H9 (cell line): ENCODE results near the gene CDADC1. TPM values are rescaled to one million over a fixed set of nuclear protein-coding genes. Genes with fewer than 3 reads are reported as not detected.

ENCODE experiments used
- DNase-seq: peaks from one replicate; pipeline ENCODE4 v3.0.0-alpha.2; 2017
- H2AFZ ChIP-seq: one replicate; pipeline ENCODE4 v1.6.1; 2013; ENCODE audit warnings: mild to moderate bottlenecking, low read length, control low read depth, moderate library complexity
- H2AK5ac ChIP-seq: 2 replicates; pipeline ENCODE4 v1.6.1; 2013; ENCODE audit warnings: low read length, control low read depth, mixed read lengths; ENCODE audit not compliant: insufficient read length
- H2BK120ac ChIP-seq: one replicate; pipeline ENCODE4 v1.6.1; 2013; ENCODE audit warnings: low read depth, mild to moderate bottlenecking, low read length, control low read depth, inconsistent platforms; ENCODE audit not compliant: poor library complexity, severe bottlenecking
- H2BK12ac ChIP-seq: 2 replicates; pipeline ENCODE4 v1.6.1; 2013; ENCODE audit warnings: low read length, control low read depth, mixed read lengths, low read depth; ENCODE audit not compliant: insufficient read length
- H2BK15ac ChIP-seq: 2 replicates; pipeline ENCODE4 v1.6.1; 2013; ENCODE audit warnings: low read depth, low read length, control low read depth
- H2BK20ac ChIP-seq: one replicate; pipeline ENCODE4 v1.6.1; 2013; ENCODE audit warnings: low read depth, mild to moderate bottlenecking, low read length, control low read depth, inconsistent platforms; ENCODE audit not compliant: poor library complexity, severe bottlenecking
- H2BK5ac ChIP-seq: 2 replicates; pipeline ENCODE4 v1.6.1; 2013; ENCODE audit warnings: low read length, control low read depth, mixed read lengths; ENCODE audit not compliant: insufficient read length
- H3K14ac ChIP-seq: 2 replicates; pipeline ENCODE4 v1.6.1; 2013; ENCODE audit warnings: low read length, control low read depth; ENCODE audit not compliant: insufficient read depth
- H3K18ac ChIP-seq: 2 replicates; pipeline ENCODE4 v1.6.1; 2013; ENCODE audit warnings: low read depth, mild to moderate bottlenecking, mixed read lengths, low read length, control low read depth; ENCODE audit not compliant: insufficient read length
- H3K23ac ChIP-seq: 2 replicates; pipeline ENCODE4 v1.6.1; 2013; ENCODE audit warnings: low read length, control low read depth, mixed read lengths, low read depth; ENCODE audit not compliant: insufficient read length
- H3K23me2 ChIP-seq: 2 replicates; pipeline ENCODE4 v1.6.1; 2013; ENCODE audit warnings: low read depth, mild to moderate bottlenecking, mixed read lengths, low read length, control low read depth; ENCODE audit not compliant: insufficient read length, poor library complexity, severe bottlenecking
- H3K27ac ChIP-seq: 2 replicates; pipeline ENCODE4 v1.5.1; 2013; ENCODE audit warnings: low read length, control low read depth, mixed read lengths, low read depth; ENCODE audit not compliant: insufficient read length
- H3K27me3 ChIP-seq: 2 replicates; pipeline ENCODE4 v1.6.1; 2013; ENCODE audit warnings: low read length, control low read depth, inconsistent platforms; ENCODE audit not compliant: insufficient read depth
- H3K4ac ChIP-seq: 2 replicates; pipeline ENCODE4 v1.6.1; 2013; ENCODE audit warnings: low read depth, mild to moderate bottlenecking, control low read depth, inconsistent platforms, low read length, moderate library complexity
- H3K4me1 ChIP-seq: 2 replicates; pipeline ENCODE4 v1.6.1; 2013; ENCODE audit warnings: low read length, control low read depth, inconsistent platforms; ENCODE audit not compliant: insufficient read depth
- H3K4me2 ChIP-seq: 2 replicates; pipeline ENCODE4 v1.6.1; 2013; ENCODE audit warnings: low read length, control low read depth, mixed read lengths; ENCODE audit not compliant: insufficient read length, insufficient read depth
- H3K56ac ChIP-seq: 2 replicates; pipeline ENCODE4 v1.6.1; 2013; ENCODE audit warnings: low read depth, mild to moderate bottlenecking, mixed read lengths, low read length, control low read depth; ENCODE audit not compliant: insufficient read length
- H3K79me1 ChIP-seq: 2 replicates; pipeline ENCODE4 v1.6.1; 2013; ENCODE audit warnings: low read depth, mild to moderate bottlenecking, moderate library complexity, low read length, control low read depth, inconsistent platforms; ENCODE audit not compliant: insufficient read depth, poor library complexity, severe bottlenecking
- H3K79me2 ChIP-seq: 2 replicates; pipeline ENCODE4 v1.6.1; 2013; ENCODE audit warnings: low read length, control low read depth, inconsistent platforms; ENCODE audit not compliant: insufficient read depth
- H3K9ac ChIP-seq: 2 replicates; pipeline ENCODE4 v1.6.1; 2013; ENCODE audit warnings: low read length, control low read depth, mixed read lengths; ENCODE audit not compliant: insufficient read length; ENCODE audit errors: extremely low read depth
- H3K9me3 ChIP-seq: one replicate; pipeline ENCODE4 v1.6.1; 2013; ENCODE audit warnings: low read depth, low read length, inconsistent platforms; ENCODE audit not compliant: control insufficient read depth
- H3T11ph ChIP-seq: one replicate; pipeline ENCODE4 v1.6.1; 2013; ENCODE audit warnings: mild to moderate bottlenecking, low read length, control low read depth, inconsistent platforms
- H4K20me1 ChIP-seq: one replicate; pipeline ENCODE4 v1.6.1; 2013; ENCODE audit not compliant: control insufficient read depth, insufficient read length, insufficient read depth
- H4K5ac ChIP-seq: 2 replicates; pipeline ENCODE4 v1.6.1; 2013; ENCODE audit warnings: low read depth, mild to moderate bottlenecking, mixed read lengths, low read length, control low read depth; ENCODE audit not compliant: insufficient read length
- H4K8ac ChIP-seq: replicated peaks from 2 replicates; pipeline ENCODE4 v1.6.1; 2013; ENCODE audit warnings: low read length, control low read depth, mixed read lengths, low read depth; ENCODE audit not compliant: insufficient read length
- H4K91ac ChIP-seq: 2 replicates; pipeline ENCODE4 v1.6.1; 2013; ENCODE audit warnings: low read depth, mild to moderate bottlenecking, moderate library complexity, mixed read lengths, low read length, control low read depth; ENCODE audit not compliant: insufficient read length
- H3K27ac Mint-ChIP-seq, 3 experiments: 2 replicates in 2 of 3; 3 replicates in 1 of 3; pipeline ENCODE4 v1.8.0; 2020 to 2021; ENCODE audit warnings: mixed read lengths in 3 of 3, mild to moderate bottlenecking in 1 of 3, moderate library complexity in 1 of 3
- H3K27me3 Mint-ChIP-seq: 2 replicates; pipeline ENCODE4 v1.8.0; 2021; ENCODE audit warnings: low read depth, mild to moderate bottlenecking, moderate library complexity, mixed read lengths
- H3K36me3 Mint-ChIP-seq, 3 experiments: 2 replicates in 2 of 3; 3 replicates in 1 of 3; pipeline ENCODE4 v1.8.0; 2020 to 2021; ENCODE audit warnings: low read depth in 3 of 3, mixed read lengths in 3 of 3; ENCODE audit not compliant: insufficient read depth in 1 of 3
- H3K4me1 Mint-ChIP-seq, 2 experiments: 2 replicates each; pipeline ENCODE4 v1.8.0; 2020; ENCODE audit warnings: mixed read lengths in 2 of 2
- H3K4me3 Mint-ChIP-seq, 2 experiments: 2 replicates in 1 of 2; 3 replicates in 1 of 2; pipeline ENCODE4 v1.8.0; 2020 to 2021; ENCODE audit warnings: mild to moderate bottlenecking in 2 of 2, mixed read lengths in 2 of 2, moderate library complexity in 1 of 2
- H3K9me3 Mint-ChIP-seq, 2 experiments: 2 replicates in 1 of 2; 3 replicates in 1 of 2; pipeline ENCODE4 v1.8.0; 2020; ENCODE audit warnings: mild to moderate bottlenecking in 2 of 2, mixed read lengths in 2 of 2, moderate library complexity in 1 of 2
- WGBS: extraction: QIAGEN DNeasy Blood & Tissue Kit; methylation state at CpG from one replicate; pipeline ENCODE4 v1.1.7; 2013; ENCODE audit warnings: missing lambda C conversion rate, low lambda C conversion rate, mixed read lengths; ENCODE audit not compliant: insufficient read length; ENCODE audit errors: extremely low coverage; 5-methylcytosine and 5-hydroxymethylcytosine counted together
- total RNA-seq: library from RNA; stranded (reverse); gene quantifications from 2 replicates; pipeline ENCODE4 v1.2.1, GENCODE V29; 2021
- TF ChIP-seq, protein P1 (sequence below): fragments of 200-600 bp; sonication (generic); conservative IDR thresholded peaks from 3 replicates; pipeline ENCODE4 v1.8.0; 2021; ENCODE audit warnings: antibody characterized with exemption, mild to moderate bottlenecking

CDADC1 gene
- total RNA-seq, 1 experiment from 2014 or later = 4.9 TPM

GRCh38 chr13:49319951-49320350 lies 72.2 kb downstream of the CDADC1 start:
- Histone ChIP-seq H3K56ac (no peak overlapping the region), H2AFZ (no peak overlapping the region), H3K23me2 (no peaks in the 10 kb centered on the region), H3T11ph (no peak overlapping the region), H3K14ac (no peak overlapping the region), H3K9me3 (no peaks in the 10 kb centered on the region), H3K79me1 (no peaks in the 10 kb centered on the region), H2BK20ac (no peak overlapping the region), H4K91ac (no peak overlapping the region), H3K4ac (no peak overlapping the region), H4K5ac (no peak overlapping the region), H3K23ac (no peak overlapping the region), H3K9ac (no peak overlapping the region), H3K79me2 (no peaks in the 10 kb centered on the region), H3K4me2 (no peak overlapping the region), H2BK5ac (no peak overlapping the region), H3K4me1 (no peaks in the 10 kb centered on the region), H3K18ac (no peak overlapping the region), H4K8ac (no peak overlapping the region), H2BK12ac (no peak overlapping the region), H2AK5ac (no peak overlapping the region), H2BK120ac (no peak overlapping the region), H3K27me3 (no peaks in the 10 kb centered on the region), H3K27ac (no peak overlapping the region), H2BK15ac (no peak overlapping the region), H4K20me1 (no peaks in the 10 kb centered on the region)
- Mint-ChIP-seq H3K4me1 (no peaks in the 10 kb centered on the region), H3K4me3 (no peak overlapping the region), H3K27me3 (no peaks in the 10 kb centered on the region), H3K36me3 (no peaks in the 10 kb centered on the region), H3K9me3 (no peaks in the 10 kb centered on the region), H3K27ac (no peak overlapping the region)
- DNase-seq = no peak
- TF ChIP-seq, protein P1, sequence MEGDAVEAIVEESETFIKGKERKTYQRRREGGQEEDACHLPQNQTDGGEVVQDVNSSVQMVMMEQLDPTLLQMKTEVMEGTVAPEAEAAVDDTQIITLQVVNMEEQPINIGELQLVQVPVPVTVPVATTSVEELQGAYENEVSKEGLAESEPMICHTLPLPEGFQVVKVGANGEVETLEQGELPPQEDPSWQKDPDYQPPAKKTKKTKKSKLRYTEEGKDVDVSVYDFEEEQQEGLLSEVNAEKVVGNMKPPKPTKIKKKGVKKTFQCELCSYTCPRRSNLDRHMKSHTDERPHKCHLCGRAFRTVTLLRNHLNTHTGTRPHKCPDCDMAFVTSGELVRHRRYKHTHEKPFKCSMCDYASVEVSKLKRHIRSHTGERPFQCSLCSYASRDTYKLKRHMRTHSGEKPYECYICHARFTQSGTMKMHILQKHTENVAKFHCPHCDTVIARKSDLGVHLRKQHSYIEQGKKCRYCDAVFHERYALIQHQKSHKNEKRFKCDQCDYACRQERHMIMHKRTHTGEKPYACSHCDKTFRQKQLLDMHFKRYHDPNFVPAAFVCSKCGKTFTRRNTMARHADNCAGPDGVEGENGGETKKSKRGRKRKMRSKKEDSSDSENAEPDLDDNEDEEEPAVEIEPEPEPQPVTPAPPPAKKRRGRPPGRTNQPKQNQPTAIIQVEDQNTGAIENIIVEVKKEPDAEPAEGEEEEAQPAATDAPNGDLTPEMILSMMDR = no peak
- WGBS = no CpG with 5 or more reads among the region's 2 CpGs
